Measurements from ENCODE around the gene TTC33.
A peak's percentile ranks its signal among the peaks of the same experiment; 100 is the strongest.
"Not testable (repeated sequence)": the region's sequence is repeated elsewhere in the genome, so short reads cannot be mapped to it uniquely, and the experiment has no call there.

The TTC33 gene

DNA sequence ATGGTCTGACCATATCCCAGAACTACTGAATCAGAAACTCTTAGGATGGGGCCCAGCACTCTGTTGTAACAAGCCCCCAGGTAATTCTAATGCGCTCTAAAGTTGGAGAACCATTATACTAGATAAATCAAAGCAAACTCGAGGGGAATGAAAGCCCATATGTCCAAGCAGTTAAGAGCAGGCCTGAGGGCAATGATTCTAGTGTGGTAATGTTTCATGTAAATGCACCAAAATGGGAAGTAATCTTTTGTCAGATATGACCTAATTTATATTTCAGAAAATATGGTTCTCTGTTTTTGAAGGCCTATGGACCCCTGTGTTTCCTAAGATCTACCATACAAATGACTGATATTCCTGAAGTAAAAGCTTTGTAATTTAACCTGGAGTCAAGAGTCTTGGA lies 184.0 kb downstream of the TTC33 start:
- DNase-seq (ENCODE audit: low spot score) = no peak

DNA sequence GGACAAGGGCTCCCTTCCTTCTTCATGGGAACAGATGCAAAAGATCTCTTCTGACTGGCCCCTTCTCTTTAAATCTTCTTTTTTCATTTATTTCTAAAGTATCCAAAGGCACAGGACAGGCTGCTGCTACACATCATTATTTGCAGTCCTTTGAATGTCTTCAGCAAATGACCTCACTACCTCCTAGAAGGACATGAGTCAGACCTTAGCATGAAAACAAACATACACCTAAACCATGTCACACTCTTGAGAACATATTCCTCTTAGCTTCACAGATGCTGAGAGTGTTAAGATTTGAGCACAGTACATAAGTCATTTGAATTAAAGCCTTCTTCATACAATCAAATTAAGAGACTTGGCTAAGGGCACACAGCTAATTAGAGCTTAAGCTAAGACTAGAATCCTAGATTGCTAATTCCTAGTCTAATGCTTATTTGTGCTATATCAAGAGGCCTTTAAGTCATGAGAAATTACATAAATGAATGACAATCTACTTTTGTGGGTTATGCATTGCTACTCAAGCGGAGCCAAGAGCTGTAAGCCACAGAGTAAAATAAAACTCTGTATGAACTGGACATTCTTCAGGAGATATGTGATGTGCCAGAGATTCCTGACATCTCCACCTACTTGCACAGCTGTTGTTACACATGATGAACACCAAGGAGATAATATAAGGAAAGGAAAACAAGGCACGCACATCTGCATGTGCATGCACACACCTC lies 185.2 kb downstream of the TTC33 start:
- DNase-seq (ENCODE audit: low spot score) = peak; percentile 37

DNA sequence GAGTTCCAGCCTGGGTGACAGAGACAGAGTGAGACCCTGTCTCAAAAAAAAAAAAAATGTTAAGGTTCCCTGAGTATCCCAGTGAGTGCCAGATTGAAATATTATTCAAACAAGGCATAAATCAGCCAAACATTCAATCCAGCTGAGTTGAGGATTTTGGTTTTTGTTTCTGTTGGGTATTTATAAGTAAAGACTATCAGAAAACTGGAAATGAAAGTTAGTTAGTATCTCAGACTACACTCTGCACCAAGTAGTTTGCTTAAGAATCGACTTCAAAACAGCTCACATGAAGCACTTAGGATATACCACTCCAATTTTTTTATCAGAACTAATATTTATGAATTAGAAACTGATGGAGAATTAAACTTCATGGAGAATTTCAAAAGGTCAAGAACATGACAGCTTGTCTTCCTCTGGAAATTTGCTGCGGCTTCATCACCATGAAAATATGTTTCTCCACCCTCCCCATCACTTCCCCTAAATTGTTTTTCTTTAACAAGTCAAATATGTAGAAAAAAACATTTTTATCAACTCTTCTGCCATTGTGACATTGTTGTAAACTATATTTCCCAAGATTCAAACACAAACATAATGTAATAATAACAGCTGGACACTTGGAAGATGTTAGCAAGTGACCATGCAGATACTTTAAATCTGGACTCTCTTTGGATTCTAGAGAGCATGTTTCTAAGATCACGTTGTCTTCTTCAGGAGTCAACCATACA lies 186.1 kb downstream of the TTC33 start:
- no peak for DNase-seq (ENCODE audit: low spot score)

DNA sequence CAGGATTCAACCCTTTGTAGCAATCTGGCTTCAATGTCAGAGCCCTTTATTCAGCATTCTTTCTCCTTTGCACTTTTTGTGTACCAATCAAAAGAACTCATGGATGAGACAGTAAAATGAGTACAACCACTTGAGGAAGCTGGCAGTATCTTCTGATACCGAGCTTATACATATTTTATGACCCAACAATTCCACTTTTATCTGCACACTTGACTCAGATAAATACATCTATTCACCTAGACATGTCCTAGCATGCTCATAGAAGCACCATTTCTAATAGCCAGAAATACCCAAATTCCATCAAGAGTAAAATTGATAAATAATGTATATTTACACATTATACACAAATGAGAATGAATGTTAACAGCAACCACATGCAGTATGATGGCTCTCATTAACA lies 187.2 kb downstream of the TTC33 start:
- no peak for DNase-seq (ENCODE audit: low spot score)

DNA sequence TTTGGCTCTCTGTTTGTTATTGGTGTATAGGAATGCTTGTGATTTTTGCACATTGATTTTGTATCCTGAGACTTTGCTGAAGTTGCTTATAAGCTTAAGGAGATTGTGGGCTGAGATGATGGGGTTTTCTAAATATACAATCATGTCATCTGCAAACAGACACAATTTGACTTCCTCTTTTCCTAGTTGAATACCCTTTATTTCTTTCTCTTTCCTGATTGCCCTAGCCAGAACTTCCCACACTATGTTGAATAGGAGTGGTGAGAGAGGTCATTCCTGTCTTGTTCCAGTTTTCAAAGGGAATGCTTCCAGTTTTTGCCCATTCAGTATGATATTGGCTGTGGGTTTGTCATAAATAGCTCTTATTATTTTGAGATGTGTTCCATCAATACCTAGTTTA lies 192.6 kb downstream of the TTC33 start:
- not testable (repeated sequence) for DNase-seq (ENCODE audit: low spot score)

DNA sequence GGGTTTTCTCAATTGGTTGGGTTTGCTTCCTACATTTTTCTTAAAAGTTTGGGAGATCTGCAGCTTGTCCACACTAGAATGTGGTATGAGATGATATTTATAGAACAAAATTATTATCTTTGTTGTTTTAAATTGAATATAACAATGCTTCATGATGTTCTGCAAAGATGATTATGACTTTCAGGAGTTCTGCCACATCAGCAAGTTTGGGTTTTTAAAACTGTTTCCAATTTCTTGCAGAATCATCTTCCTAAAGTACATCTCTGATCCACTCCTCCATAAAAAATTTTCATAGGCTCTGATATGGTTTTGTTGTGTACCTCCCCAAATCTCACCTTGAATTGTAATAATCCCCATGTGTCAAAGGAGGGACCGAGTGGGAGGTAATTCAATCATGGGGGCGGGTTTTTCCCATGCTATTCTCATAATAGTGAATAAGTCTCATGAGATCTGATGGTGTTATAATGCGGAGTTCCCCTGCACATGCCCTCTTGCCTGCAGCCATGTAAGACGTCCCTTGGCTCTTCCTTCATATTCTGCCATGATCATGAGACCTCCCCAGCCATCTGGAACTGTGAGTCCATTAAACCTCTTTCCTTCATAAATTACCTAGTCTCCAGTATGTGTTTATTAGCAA lies 195.2 kb downstream of the TTC33 start:
- no peak for DNase-seq (ENCODE audit: low spot score)

DNA sequence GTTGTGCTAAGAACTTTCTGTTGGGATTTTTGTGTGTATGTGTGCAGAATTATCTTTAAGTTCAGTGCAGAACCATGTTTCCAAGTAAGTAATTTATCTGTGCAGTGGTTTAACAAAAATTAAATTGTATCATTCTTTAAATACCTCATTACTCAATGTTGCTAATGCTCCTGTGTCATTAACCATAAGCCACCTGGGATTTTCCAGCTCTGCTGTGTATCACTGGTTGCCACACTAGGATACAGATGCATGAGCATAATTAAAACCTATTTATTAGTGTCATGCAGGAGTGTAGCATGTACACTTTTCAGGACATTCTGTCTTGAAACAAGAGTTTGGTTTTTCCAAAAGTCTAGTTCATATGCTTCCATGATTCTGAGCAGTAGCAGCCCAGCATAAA lies 196.5 kb downstream of the TTC33 start:
- no peak for DNase-seq (ENCODE audit: low spot score)

DNA sequence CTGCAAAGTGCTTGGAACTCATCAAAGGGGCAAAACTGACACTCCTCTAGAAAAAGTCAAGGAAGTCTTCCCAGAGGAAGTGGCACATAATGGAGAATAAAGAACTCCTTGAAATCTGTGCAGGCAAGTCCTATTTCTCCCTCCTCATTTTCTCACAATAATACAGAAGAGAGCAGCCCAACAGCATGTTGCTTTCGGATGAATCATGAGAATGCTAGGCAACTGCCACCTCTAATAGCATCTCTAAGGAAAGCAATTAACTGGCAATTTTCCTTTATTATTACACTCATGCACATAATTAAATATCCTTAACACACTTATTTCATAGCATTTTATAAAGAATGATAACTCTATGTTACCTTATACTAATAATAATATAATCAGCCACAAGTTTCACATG lies 198.3 kb downstream of the TTC33 start:
- no peak for DNase-seq (ENCODE audit: low spot score)

DNA sequence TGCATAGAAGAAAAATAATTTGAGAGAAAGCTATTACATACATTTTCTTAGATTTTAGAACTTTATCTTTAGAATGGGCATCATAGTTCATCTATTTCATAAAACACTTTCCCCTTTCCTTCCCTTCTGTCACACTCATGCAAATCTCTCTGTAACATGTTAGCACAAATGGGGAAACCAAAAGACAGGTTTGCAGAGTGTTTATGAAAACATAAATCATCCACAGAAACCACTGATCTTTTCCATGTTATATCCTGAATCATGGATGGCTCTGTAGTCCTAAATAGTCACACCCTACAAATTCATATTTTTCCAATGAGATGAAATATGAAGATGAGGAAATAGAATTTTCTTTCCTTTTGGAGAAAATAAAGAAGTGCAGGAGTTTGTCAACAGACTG lies 198.9 kb downstream of the TTC33 start:
- DNase-seq (ENCODE audit: low spot score) = no peak

DNA sequence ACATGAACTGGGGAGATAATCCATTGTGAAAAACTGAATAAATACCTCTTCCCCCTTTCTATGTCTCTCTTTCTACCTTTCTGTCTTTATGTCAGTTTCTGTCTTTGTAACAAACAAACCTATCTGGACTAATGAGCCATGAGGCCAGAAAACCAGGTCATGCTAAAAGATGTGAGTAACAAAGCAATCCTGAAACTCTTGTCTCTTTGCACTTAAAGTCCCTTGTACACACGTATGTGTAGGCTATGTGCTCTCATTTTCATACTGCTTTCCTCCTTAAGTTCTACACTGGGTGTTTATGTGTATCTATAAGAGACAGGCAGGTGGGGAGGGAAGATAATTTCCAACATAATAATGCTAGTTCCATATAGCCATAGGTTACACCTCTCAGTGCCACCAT lies 199.9 kb downstream of the TTC33 start:
- DNase-seq (ENCODE audit: low spot score) = no peak

DNA sequence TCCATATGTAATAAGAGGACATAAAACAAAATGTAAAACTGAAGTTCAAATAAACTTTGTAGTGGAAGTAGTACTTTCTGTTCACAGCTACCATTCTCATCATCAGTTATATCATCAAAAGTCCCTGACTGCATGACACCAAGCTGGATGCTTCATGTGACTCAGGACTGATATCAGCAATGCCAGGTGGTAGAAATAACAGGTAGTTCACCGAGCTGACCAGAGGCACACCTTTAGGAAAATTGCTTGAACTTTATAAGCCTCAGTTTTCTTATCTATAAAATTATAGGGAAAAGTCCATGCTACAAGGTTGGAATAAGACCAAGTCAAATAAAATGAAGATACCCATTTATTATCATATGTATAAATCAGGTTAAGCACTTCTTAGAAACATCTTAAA lies 200.9 kb downstream of the TTC33 start:
- no peak for DNase-seq (ENCODE audit: low spot score)

DNA sequence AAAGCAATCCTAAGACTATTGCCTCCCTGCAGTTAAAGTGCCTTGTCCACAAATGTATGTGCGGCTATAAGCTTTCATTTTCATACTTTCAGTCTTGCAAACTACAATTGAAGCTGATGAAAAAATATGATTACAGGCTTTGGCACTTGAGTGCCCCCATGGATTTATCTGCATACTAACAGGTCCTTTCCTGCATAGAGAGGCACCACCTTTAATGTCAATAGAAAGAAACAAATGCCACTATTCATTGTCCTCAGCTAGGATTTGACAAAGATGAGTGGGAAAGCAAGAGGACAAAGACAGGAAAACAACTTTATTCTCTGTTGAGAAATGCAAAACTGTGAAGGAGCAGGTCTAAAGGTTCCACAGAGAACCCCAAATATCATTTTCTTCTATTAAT lies 201.7 kb downstream of the TTC33 start:
- DNase-seq (ENCODE audit: low spot score) = no peak

DNA sequence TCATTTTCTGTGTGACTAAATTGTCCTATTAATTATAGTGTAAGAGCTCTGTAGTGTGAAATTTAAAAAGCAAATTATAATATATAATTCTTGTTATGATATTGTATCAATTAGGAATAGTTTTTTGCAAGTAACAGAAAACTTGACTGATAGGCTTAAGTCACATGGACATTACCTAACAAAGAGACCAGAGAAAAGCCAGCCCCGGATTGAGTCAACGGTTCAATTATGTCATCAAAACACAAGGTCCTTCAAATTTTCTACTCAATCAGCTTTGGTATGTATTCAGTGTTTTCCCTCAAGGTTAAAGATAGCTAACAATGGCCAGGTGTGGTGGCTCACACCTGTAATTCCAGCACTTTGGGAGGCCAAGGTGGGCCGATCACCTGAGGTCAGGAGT lies 202.8 kb downstream of the TTC33 start:
- no peak for DNase-seq (ENCODE audit: low spot score)

DNA sequence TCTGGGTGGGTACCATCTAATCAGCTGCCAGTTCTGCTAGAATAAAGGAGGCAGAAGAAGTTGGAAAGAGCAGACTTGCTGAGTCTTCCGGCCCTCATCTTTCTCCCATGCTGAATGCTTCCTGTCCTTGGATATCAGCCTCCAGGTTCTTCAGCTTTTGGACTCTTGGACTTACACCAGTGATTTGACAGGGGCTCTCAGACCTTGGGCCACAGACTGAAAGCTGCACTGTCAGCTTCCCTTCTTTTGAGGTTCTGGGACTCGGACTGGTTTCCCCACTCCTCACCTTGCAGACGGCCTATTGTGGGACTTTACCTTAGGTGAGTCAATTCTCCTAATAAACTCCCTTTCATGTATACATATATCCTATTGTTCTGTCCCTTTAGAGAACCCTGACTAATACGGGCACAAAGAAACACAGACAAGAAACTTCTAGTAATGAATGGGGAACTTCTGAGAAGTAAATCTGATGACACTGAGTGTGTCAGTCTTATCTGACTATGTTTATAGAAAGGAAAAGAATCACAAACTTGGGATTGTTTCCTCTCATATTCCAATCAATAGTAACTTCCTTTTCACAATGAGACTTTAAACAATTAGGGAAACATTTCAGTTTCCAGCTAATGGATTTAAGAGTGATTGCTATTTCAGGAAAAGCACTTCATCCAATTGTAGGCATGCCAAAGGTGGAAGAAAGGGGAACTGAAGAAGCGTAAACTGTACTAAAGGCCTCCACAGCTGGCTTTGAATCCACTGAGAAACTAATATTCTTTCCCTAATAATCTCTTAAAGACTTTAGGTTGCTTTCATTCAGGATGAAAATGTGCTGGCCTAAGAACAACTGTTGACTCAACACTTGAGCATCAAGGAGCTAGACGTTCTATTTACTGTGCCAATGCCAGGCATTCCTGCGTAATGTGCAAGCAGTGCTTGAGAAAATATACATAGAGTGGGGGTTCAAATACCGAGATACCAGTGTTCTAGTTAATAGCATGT lies 204.0 kb downstream of the TTC33 start:
- DNase-seq (ENCODE audit: low spot score) = no peak

DNA sequence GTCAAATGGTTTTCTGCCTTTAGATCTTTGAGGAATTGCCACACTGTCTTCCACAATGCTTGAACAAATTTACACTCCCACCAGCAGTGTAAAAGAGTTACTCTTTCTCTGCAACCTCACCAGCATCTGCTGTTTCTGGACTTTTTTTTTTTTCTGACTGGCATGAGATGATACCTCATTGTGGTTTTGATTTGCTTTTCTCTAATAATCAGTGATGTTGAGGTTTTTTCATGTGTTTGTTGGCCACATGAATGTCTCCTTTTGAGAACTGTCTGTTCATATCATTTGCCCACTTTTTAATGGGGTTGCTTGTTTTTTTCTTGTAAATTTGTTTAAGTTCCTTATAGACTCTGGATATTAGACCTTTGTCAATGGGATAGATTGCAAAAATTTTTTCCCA lies 205.3 kb downstream of the TTC33 start:
- DNase-seq (ENCODE audit: low spot score) = no peak

DNA sequence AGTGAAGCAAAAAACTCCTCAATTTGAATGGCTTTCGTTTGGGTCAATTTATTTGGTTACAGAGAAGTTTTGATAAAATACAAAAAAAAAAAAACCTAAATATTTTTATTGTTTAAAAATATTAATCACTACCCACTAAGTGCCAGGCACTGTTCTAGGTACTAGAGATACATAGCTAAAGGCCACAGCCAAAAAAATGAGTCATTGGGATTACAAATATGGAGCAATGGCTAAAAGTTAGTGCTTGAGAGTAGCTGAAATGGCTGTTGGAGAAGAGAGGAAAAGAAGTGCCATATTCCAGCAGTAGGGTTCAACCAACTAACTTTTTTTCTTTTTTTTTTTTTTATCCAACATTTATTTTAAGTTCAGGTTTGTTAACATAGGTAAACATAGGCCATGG lies 206.1 kb downstream of the TTC33 start:
- DNase-seq (ENCODE audit: low spot score) = no peak

DNA sequence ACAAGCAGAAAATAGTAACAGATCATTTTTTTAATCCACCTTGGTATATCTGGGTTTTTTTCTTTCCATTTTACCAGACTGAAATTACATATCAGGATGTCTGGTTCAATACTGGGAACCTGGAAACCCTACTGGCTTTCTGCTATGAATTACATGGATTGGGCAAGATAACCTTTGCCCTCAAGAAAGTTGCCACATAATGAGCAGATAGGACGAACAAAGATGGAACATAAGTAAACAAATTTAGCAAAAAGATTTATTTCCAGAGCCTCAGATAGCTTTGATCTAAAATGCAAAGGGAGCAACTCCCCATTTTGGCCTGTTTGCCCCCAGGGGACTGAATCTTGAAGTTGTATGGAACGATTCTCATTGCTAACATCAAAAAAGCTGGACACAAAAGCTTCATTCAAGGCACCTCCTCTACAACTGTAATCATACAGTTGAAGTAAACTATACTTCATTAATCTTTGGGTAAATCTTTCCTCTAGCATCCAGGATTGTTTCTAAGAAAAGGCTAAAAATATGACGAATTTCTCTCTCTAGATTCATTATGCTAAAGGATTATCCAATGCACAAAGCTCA lies 207.7 kb downstream of the TTC33 start:
- no peak for DNase-seq (ENCODE audit: low spot score)

DNA sequence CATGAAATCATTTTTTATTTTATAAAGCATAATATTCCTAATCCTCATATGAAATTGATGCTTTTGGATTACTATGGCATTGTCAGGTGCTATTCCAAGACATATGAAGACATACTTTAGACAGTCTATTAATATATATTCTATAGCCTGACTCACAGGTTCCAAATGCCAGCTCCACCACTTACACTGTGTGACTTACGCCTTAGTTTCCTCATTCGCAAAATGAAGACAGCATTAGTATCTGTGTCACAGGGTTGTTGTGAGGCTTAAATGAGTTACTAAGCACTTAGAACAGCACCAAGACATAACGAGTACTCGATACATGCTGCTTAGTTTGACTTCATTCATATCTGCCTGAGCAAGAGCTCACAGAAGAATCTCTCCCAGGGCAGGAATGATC lies 208.2 kb downstream of the TTC33 start:
- DNase-seq (ENCODE audit: low spot score) = no peak

DNA sequence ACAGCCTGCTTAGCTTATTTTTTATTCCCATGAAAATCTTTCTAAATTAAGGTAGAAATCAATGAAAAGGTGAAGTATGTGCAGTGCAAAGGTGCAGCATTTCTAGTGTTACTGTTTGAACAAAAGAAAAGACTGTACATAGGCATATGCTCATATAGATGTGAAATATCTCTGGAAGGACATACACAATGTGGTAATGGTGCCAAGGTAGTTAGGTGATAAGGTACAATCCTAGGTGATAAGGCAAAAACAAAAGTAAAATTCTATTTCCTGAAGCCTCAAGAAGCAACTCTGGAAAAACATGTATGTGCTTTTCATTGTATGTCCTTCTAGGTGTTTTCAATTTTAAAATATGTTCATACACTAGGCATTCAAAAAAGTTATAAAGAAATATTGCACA lies 215.5 kb downstream of the TTC33 start:
- no peak for DNase-seq (ENCODE audit: low spot score)

DNA sequence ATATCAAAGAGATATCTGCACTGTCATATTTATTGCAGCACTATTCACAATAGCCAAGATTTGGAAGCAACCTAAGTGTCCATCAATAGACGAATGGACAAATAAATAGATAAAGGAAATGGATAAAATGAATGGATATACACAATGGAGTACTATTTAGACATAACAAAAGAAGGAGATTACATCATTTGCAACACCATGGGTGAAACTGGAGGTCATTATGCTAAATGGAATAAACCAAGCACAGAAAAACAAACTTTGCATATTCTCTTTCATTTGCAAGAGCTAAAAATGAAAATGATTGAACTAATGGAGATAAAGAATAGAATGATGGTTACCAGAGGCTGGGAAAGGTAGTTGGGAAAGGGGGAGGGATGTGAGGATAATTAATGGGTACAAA lies 231.1 kb downstream of the TTC33 start:
- no peak for DNase-seq (ENCODE audit: low spot score)

DNA sequence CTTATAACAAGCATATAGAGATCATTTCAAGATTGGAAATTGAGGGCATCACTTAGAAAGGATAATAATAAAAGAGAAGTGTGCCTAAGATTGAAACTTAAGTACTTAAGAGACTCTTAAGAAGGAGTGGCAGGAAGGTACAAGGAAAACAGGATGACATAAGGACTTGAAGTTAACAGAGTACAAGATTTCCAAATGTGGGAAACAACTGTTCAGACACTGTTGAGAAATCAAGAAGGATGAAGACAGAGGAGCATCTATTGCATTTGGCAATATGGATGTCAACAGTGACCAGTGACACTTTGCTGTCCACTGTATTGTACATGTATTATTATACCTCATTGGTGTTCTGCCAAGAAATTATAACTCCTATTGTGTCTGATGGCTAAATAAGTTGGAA lies 233.8 kb downstream of the TTC33 start:
- no peak for DNase-seq (ENCODE audit: low spot score)

Measured in CD4-positive, alpha-beta T cell treated with Interleukin-15 for 4 hours (primary cell).